BJ (cell line): ENCODE data around the gene MBD3L2. TPM values are rescaled to one million over a fixed set of nuclear protein-coding genes. Genes with fewer than 3 reads are reported as not detected.
"Not testable (repeated sequence)": the region's sequence is repeated elsewhere in the genome, so short reads cannot be mapped to it uniquely, and the experiment has no call there.

Experiments used
- CTCF ChIA-PET: fragments of 350-600 bp; formaldehyde crosslinking; extraction: SDS; loops from one replicate; lab custom pipeline; 2021; ENCODE audit warnings: antibody characterized with exemption, inconsistent platforms; lab: Yijun Ruan, JAX
- POLR2A ChIA-PET: fragments of 300-600 bp; sonication (Branson Sonifier 250); formaldehyde crosslinking; extraction: SDS; loops from one replicate; lab custom pipeline; 2021; ENCODE audit warnings: antibody characterized with exemption; lab: Charles Lee
- DNase-seq: peaks from one replicate; pipeline ENCODE4 v3.0.0-alpha.2; 2011; ENCODE audit warnings: low read depth
- H3K27me3 ChIP-seq: 2 replicates; pipeline ENCODE4 v1.6.0; 2011; ENCODE audit warnings: low read length; ENCODE audit not compliant: control insufficient read depth, insufficient read depth
- H3K36me3 ChIP-seq: 2 replicates; pipeline ENCODE4 v1.5.1; 2011; ENCODE audit warnings: low read length; ENCODE audit not compliant: control insufficient read depth, insufficient read depth
- H3K4me3 ChIP-seq: 2 replicates; pipeline ENCODE4 v1.5.1; 2011; ENCODE audit warnings: low read depth, mild to moderate bottlenecking, control low read depth, low read length
- polyA plus RNA-seq: library from polyadenylated mRNA; depleted of rRNA; stranded (reverse); fragments of >200 nt; gene quantifications from 2 replicates; pipeline ENCODE4 v1.2.3, GENCODE V29; 2011
- TF ChIP-seq, protein P1 (sequence below): IDR thresholded peaks from 2 replicates; pipeline ENCODE4 v1.5.1; 2011; ENCODE audit warnings: low read depth, mild to moderate bottlenecking, control low read depth, inconsistent platforms, low read length, moderate library complexity; ENCODE audit not compliant: insufficient read depth

The MBD3L2 gene
- polyA plus RNA-seq, 1 experiment = not detected

DNA sequence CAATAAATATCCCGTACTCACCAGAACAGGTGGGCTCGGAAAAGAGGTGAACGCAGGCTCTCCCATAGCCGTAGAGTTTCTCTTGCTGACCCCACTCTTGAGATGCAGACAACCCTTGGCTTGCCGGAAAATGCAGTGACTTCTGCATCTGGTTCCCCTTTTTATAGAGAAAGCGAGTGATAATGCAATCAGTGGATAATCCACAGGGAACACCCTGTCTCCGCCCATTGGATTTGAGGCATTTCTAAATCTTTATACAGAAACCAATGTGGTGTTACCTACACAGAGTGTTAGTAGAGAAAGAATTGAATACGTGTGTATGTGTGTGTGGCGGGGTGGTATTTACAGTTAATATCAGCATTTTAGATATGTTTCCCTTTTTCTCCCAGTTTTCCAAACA is 9.0 kb upstream of the MBD3L2 start, which contains the start of gene MBD3L4:
Gene MBD3L4 (minus strand): TSS at position 101 of the 400 bp plus-strand sequence. CDS start 35 bp downstream, at position 66.
- DNase-seq, H3K36me3 ChIP-seq, POLR2A ChIA-PET, CTCF ChIA-PET, H3K4me3 ChIP-seq, H3K27me3 ChIP-seq: not testable (repeated sequence)

DNA sequence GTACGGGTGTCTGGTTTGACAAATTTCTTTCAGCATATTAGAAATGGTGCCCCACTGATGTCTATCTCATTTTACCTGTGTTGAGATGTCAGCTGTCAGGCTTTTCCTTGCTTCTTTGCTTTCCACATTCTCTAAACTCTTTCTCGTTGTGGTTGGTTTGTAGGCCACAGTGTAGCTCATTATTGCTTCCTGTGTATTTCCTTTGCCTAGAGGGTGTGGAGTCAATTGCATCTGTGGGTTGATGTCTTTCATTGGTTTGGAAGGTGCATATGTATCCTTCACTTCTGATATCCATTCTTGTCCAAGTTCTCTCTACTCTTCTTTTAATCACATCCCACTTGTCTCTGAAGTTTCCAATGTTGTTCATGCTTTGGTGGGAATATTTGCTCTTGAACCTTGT is 7.6 kb upstream of the MBD3L2 start:
- DNase-seq, POLR2A ChIA-PET, CTCF ChIA-PET, H3K4me3 ChIP-seq, H3K36me3 ChIP-seq, H3K27me3 ChIP-seq: not testable (repeated sequence)

DNA sequence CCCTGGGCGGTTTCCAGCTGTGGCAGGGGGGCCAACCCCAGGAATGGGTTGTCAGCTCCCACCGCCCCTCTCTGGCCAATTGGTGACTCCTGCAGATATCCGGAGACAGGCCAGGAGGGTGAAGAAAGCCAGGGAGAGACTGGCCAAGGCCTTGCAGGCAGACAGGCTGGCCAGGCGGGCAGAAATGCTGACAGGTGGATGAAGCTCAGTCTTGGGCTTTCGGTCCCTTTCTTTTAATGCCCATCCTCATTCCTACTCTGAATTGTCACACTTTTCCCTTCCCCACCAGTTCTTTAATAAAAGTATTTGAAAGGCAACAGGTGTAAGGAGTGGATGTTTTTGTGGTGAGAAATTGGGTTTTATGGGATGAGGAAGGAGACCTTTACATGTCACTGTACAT is 2.3 kb downstream of the MBD3L2 start:
- H3K4me3 ChIP-seq, H3K27me3 ChIP-seq, CTCF ChIA-PET, DNase-seq, H3K36me3 ChIP-seq, POLR2A ChIA-PET: not testable (repeated sequence)

DNA sequence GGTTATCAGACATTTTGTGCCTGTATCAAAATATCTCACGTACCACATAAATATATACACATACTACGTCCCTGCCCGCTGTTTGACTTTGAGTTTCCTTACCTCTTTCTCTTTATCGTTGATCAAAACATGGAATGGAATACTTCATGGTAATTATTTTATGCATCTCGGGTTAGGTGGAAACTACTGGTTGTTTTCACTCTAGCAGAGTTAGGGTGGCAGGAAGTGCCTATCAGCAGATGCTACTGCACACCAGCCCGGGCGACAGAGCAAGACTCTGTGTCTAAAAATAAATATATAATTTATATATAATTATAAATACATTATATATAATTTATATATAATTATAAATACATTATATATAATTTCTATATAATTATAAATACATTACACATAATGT is 3.8 kb downstream of the MBD3L2 start:
- H3K36me3 ChIP-seq, DNase-seq, POLR2A ChIA-PET, CTCF ChIA-PET, H3K4me3 ChIP-seq, H3K27me3 ChIP-seq: not testable (repeated sequence)

DNA sequence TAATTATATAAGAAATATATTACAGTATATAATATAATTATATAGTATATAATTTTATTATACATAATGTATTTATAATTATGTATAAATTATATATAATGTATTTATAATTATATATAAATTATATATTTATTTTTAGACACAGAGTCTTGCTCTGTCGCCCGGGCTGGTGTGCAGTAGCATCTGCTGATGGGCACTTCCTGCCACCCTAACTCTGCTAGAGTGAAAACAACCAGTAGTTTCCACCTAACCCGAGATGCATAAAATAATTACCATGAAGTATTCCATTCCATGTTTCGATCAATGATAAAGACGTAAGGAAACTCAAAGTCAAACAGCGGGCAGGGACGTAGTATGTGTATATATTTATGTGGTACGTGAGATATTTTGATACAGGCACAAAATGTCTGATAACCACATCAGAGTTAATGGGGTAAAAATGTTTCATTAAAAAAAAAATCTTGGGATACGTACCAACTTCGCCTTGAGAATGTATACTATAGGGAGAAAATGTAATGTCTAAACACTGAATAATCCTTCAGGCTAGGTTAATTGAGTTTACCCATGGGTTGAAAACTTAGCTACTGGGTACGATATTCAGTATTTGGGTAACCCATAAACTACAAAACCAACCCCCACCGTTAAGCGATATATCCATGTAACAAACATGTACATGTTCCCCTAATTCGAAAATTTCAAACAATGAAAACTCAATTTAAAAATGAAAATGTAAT is 5.7 kb downstream of the MBD3L2 start:
- H3K4me3 ChIP-seq, H3K27me3 ChIP-seq, DNase-seq, H3K36me3 ChIP-seq, POLR2A ChIA-PET, CTCF ChIA-PET: not testable (repeated sequence)

DNA sequence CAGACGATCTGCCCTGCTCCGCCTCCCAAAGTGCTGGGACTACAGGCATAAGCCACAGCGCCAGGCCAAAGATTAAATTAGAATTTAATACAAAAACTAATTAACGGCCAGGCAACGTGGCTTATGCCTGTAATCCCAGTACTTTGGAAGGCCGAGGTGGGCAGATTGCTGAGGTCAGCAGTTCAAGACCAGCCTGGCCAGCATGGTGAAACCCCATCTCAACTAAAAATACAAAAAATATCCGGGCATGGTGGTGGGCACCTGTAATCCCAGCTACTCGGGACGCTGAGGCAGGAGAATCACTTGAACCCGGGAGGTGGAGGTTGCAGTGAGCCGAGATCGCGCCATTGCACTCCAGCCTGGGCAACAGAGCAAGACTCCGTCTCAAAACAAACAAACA is 6.6 kb downstream of the MBD3L2 start:
- H3K36me3 ChIP-seq, H3K4me3 ChIP-seq, POLR2A ChIA-PET, DNase-seq, H3K27me3 ChIP-seq, CTCF ChIA-PET: not testable (repeated sequence)

DNA sequence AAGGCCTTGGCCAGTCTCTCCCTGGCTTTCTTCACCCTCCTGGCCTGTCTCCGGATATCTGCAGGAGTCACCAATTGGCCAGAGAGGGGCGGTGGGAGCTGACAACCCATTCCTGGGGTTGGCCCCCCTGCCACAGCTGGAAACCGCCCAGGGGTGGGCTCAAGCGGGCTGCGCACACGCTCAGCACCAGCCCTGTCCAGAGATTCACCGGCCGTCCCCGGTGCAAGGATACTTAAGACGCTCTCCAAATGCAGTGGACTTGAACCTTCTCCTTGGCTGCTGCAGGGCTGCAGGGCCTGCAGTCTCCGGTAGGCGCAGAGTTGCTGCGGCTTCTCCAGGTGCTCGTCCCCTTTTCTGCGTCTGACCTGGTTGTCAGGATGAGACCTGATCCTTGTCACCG is 7.2 kb downstream of the MBD3L2 start:
- POLR2A ChIA-PET, DNase-seq, H3K36me3 ChIP-seq, H3K27me3 ChIP-seq, CTCF ChIA-PET, H3K4me3 ChIP-seq: not testable (repeated sequence)

DNA sequence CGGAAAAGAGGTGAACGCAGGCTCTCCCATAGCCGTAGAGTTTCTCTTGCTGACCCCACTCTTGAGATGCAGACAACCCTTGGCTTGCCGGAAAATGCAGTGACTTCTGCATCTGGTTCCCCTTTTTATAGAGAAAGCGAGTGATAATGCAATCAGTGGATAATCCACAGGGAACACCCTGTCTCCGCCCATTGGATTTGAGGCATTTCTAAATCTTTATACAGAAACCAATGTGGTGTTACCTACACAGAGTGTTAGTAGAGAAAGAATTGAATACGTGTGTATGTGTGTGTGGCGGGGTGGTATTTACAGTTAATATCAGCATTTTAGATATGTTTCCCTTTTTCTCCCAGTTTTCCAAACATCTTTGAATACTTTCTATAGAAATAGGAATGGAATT is 9.5 kb downstream of the MBD3L2 start, which contains the start of gene MBD3L3:
Gene MBD3L3 (minus strand): TSS at position 101 of the 400 bp plus-strand sequence. CDS start 71 bp downstream, at position 30.
- POLR2A ChIA-PET, H3K4me3 ChIP-seq, CTCF ChIA-PET, DNase-seq, H3K36me3 ChIP-seq, H3K27me3 ChIP-seq: not testable (repeated sequence)

DNA sequence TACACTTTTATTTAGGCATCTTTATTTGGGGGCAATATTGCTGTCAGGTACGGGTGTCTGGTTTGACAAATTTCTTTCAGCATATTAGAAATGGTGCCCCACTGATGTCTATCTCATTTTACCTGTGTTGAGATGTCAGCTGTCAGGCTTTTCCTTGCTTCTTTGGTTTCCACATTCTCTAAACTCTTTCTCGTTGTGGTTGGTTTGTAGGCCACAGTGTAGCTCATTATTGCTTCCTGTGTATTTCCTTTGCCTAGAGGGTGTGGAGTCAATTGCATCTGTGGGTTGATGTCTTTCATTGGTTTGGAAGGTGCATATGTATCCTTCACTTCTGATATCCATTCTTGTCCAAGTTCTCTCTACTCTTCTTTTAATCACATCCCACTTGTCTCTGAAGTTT is 10.9 kb downstream of the MBD3L2 start:
- CTCF ChIA-PET, H3K4me3 ChIP-seq, H3K36me3 ChIP-seq, POLR2A ChIA-PET, DNase-seq, H3K27me3 ChIP-seq: not testable (repeated sequence)

DNA sequence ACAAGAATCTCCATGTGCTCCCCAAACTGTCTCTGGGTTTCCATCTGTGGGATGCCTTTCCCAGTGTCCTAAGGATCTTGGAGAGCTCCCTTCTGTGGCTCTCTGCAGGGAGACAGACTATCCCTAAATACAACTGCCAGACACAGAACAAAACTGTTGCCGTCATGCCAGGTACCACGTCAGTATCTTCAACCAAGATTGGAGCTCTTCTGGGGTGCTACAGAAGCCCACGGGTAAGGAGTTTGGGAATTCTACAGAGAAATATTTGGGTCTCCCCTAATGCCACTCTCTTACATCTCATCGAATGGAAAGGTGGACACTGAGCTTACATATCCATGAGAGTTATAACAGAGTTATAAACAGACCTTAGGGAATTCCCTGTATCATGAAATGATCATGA is 14.2 kb downstream of the MBD3L2 start:
- H3K27me3 ChIP-seq = no peaks in the 10 kb centered on the region
- POLR2A ChIA-PET = no interaction called here
- H3K4me3 ChIP-seq = no peak overlapping the region
- CTCF ChIA-PET = no interaction called here
- no peaks in the 10 kb centered on the region for H3K36me3 ChIP-seq
- TF ChIP-seq, protein P1, sequence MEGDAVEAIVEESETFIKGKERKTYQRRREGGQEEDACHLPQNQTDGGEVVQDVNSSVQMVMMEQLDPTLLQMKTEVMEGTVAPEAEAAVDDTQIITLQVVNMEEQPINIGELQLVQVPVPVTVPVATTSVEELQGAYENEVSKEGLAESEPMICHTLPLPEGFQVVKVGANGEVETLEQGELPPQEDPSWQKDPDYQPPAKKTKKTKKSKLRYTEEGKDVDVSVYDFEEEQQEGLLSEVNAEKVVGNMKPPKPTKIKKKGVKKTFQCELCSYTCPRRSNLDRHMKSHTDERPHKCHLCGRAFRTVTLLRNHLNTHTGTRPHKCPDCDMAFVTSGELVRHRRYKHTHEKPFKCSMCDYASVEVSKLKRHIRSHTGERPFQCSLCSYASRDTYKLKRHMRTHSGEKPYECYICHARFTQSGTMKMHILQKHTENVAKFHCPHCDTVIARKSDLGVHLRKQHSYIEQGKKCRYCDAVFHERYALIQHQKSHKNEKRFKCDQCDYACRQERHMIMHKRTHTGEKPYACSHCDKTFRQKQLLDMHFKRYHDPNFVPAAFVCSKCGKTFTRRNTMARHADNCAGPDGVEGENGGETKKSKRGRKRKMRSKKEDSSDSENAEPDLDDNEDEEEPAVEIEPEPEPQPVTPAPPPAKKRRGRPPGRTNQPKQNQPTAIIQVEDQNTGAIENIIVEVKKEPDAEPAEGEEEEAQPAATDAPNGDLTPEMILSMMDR = no peak
- DNase-seq = no peak
